Measurements from ENCODE around the gene LPAR1. TPM values are rescaled to one million over a fixed set of nuclear protein-coding genes. Genes with fewer than 3 reads are reported as not detected.
"Not testable (repeated sequence)": the region's sequence is repeated elsewhere in the genome, so short reads cannot be mapped to it uniquely, and the experiment has no call there.

Gene LPAR1
- total RNA-seq, 1 experiment from 2014 or later: 28.3 TPM

GRCh38 chr9:110869931-110870330 is 168.3 kb downstream of the LPAR1 start:
- Histone ChIP-seq H3K36me3 (ENCODE audit: insufficient read depth, low read length, poor library complexity, severe bottlenecking) (no peaks in the 10 kb centered on the region), H3K4me1 (ENCODE audit: insufficient read depth, low read length, poor library complexity, severe bottlenecking) (peaks cover 5% of the 10 kb centered on the region), H3K9me3 (ENCODE audit: low read depth, low read length, poor library complexity, severe bottlenecking) (no peaks in the 10 kb centered on the region), H3K27ac (ENCODE audit: low read depth, low read length, poor library complexity, severe bottlenecking) (no peak overlapping the region), H3K4me3 (ENCODE audit: low read depth, low read length, poor library complexity, severe bottlenecking) (no peak overlapping the region), H3K27me3 (replicated peaks; ENCODE audit: insufficient read depth, low read depth, low read length, poor library complexity) (no peaks in the 10 kb centered on the region)
- POLR2A ChIA-PET (ENCODE audit: low non-redundant PET): no interaction called here
- DNase-seq (ENCODE audit: low spot score): no peak
- TF ChIP-seq CTCF (conservative IDR thresholded peaks at IDR 0.05; ENCODE audit: low read depth, low read length): no peak
- TF ChIP-seq EZH2 (IDR thresholded peaks at IDR 0.05; ENCODE audit: borderline replicate concordance, low read depth, low read length, poor library complexity, severe bottlenecking): no peak
- BruUV-seq (replicated peaks): no TSS peak
- CTCF ChIA-PET: no interaction called here
- intact Hi-C loops (cut with micrococcal nuclease; ENCODE audit: unreplicated experiment): no loop called here

- ChIA-PET CTCF (no interaction called here), POLR2A (ENCODE audit: low non-redundant PET) (no interaction called here)
- TF ChIP-seq EZH2 (IDR thresholded peaks at IDR 0.05; ENCODE audit: borderline replicate concordance, low read depth, low read length, poor library complexity, severe bottlenecking): no peak
- no peak for TF ChIP-seq CTCF (conservative IDR thresholded peaks at IDR 0.05; ENCODE audit: low read depth, low read length)
- H3K9me3 ChIP-seq (ENCODE audit: low read depth, low read length, poor library complexity, severe bottlenecking): peaks cover 8% of the 10 kb centered on the region
- intact Hi-C loops (cut with micrococcal nuclease; ENCODE audit: unreplicated experiment): no loop called here
- H3K27ac ChIP-seq (ENCODE audit: low read depth, low read length, poor library complexity, severe bottlenecking): no peak overlapping the region
- no peaks in the 10 kb centered on the region for H3K27me3 ChIP-seq (replicated peaks; ENCODE audit: insufficient read depth, low read depth, low read length, poor library complexity)
- no TSS peak for BruUV-seq (replicated peaks)
- no peak overlapping the region for H3K4me3 ChIP-seq (ENCODE audit: low read depth, low read length, poor library complexity, severe bottlenecking)
- no peaks in the 10 kb centered on the region for H3K36me3 ChIP-seq (ENCODE audit: insufficient read depth, low read length, poor library complexity, severe bottlenecking)
- peaks cover under 1% of the 10 kb centered on the region for H3K4me1 ChIP-seq (ENCODE audit: insufficient read depth, low read length, poor library complexity, severe bottlenecking)
- no peak for DNase-seq (ENCODE audit: low spot score)
Observed at GRCh38 chr9:110864011-110864410, 174.3 kb downstream of the LPAR1 start.

GRCh38 chr9:110861370-110862110 is 176.7 kb downstream of the LPAR1 start:
- CTCF ChIA-PET; POLR2A ChIA-PET (ENCODE audit: low non-redundant PET): not testable (repeated sequence)

GRCh38 chr9:110856772-110857171 is 181.5 kb downstream of the LPAR1 start:
- H3K27ac ChIP-seq (ENCODE audit: low read depth, low read length, poor library complexity, severe bottlenecking): no peak overlapping the region
- peaks cover 6% of the 10 kb centered on the region for H3K9me3 ChIP-seq (ENCODE audit: low read depth, low read length, poor library complexity, severe bottlenecking)
- ChIA-PET CTCF (no interaction called here), POLR2A (ENCODE audit: low non-redundant PET) (no interaction called here)
- no peak for TF ChIP-seq CTCF (conservative IDR thresholded peaks at IDR 0.05; ENCODE audit: low read depth, low read length)
- no peak for TF ChIP-seq EZH2 (IDR thresholded peaks at IDR 0.05; ENCODE audit: borderline replicate concordance, low read depth, low read length, poor library complexity, severe bottlenecking)
- intact Hi-C loops (cut with micrococcal nuclease; ENCODE audit: unreplicated experiment): no loop called here
- no peaks in the 10 kb centered on the region for H3K27me3 ChIP-seq (replicated peaks; ENCODE audit: insufficient read depth, low read depth, low read length, poor library complexity)
- DNase-seq (ENCODE audit: low spot score): no peak
- BruUV-seq (replicated peaks): no TSS peak
- H3K4me1 ChIP-seq (ENCODE audit: insufficient read depth, low read length, poor library complexity, severe bottlenecking): no peaks in the 10 kb centered on the region
- H3K36me3 ChIP-seq (ENCODE audit: insufficient read depth, low read length, poor library complexity, severe bottlenecking): no peaks in the 10 kb centered on the region
- H3K4me3 ChIP-seq (ENCODE audit: low read depth, low read length, poor library complexity, severe bottlenecking): no peak overlapping the region

More at GRCh38 chr9:110861370-110862110, 176.7 kb downstream of the LPAR1 start:
- H3K27ac ChIP-seq (ENCODE audit: low read depth, low read length, poor library complexity, severe bottlenecking); H3K9me3 ChIP-seq (ENCODE audit: low read depth, low read length, poor library complexity, severe bottlenecking); BruUV-seq (replicated peaks); intact Hi-C loops (cut with micrococcal nuclease; ENCODE audit: unreplicated experiment); H3K4me3 ChIP-seq (ENCODE audit: low read depth, low read length, poor library complexity, severe bottlenecking); H3K36me3 ChIP-seq (ENCODE audit: insufficient read depth, low read length, poor library complexity, severe bottlenecking); H3K4me1 ChIP-seq (ENCODE audit: insufficient read depth, low read length, poor library complexity, severe bottlenecking); DNase-seq (ENCODE audit: low spot score); H3K27me3 ChIP-seq (replicated peaks; ENCODE audit: insufficient read depth, low read depth, low read length, poor library complexity): not testable (repeated sequence)

Data from A673 (cell line).